Activated T-cell treated with anti-CD3 and anti-CD28 coated beads for 1 hour (primary cell): ENCODE data around the gene LCE2A.

ENCODE experiments used
- DNase-seq: peaks from one replicate; pipeline ENCODE4 v3.0.0-alpha.2; 2020; ENCODE audit warnings: low read depth

Gene LCE2A

DNA sequence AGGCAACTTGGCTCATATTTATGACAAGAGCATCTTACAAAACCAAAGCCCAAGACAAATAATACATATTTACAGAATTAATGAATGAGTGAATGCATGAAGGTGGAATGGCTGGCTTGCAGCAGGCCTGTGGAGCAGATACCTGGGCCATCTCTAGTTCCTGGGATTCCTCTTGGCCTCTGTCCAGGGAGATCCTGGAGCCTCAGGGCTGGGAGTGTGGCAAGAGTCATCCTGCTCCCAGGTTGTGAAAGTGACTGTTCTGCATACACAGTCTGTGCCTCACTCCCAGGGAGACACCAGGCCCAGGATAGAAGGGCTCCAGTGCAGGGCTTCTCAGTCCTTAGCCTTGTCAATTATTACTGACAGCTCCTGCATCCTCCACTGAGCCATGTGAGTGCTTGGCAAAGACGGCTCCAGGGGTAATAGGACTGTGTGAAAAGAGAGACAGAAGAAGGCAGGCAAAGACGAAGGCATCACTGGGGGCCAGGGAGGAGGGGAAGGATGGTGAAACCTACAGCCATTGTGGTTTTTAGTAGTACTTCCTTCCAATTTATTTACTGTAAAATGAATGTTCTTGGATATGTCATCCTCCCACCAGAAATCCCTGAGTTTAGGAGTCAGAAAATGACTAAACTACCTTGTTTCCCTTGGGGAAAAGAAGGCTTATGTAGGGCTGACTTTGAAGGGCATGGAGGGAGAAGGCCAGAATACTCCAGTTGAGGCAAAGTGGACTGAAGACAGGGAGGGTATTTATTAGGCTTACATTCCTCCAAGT lies 45.4 kb downstream of the LCE2A start:
- DNase-seq: no peak

DNA sequence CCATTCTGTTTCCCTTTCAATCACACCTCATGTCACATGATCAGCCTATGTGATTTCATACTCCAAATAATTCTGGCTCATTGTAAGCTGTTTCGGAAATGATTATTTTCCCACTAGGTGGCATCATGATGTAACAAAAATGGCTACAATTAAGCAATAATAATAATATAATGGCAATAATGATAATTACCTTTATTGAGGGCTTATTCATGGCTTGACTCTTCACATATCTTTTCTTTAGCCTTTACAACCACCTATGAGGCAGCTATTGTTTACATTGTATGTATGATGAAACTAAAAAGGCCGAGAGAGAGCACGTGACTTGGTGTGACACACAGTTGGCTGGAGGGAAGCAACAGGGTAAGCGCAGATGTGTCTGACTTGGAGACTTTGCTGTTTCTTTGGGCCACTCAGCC lies 47.2 kb downstream of the LCE2A start:
- DNase-seq: no peak

DNA sequence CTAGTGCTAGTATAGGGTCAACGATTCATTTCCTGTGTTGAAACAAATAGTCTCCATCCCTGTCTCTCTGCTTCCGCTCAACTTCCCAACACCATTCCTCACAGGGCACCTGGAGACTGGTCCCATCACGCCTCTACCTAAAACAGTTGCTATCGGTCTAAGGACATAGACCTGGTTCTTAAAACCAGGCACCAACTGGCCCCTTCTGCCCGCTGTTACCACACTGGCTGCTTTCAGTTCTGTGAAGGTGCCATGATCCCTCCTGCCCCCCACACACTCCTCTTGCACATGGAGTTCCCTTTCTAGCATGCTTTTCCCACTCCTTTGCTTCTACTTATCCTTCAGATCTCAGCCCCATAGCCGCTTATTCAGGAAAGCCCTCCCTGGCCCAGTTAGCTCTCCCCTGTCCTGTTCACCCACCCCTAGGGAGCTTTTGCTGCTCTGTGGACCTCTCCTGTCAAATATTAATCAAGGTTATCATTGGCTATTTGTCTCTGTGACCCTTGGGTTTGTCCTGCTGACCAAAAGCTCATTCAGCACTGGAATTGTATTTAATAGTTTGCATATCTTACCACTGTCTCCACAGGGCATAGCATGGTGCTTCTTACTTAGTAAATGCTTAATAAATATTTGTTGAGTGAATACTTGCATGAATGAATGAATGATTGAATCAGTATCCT lies 47.8 kb downstream of the LCE2A start:
- no peak for DNase-seq

DNA sequence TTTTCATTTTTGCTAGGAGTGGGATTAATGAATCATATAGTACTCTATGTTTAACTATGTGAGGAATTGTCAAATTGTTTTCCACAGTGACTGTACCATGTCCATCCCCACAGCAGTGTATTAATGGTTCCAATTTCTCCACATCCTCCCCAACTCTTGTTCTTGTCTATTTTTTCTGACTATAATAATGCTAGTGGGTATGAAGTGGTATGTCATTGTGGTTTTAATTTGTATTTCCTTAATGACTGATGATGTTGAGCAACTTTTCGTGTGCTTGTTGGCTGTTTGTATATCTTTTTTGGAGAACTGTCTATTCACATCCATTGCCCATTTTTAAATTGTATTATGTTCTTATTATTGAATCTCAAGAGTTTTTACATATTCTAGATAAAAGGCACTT lies 49.7 kb downstream of the LCE2A start:
- no peak for DNase-seq
